Peyer's patch (tissue), 4 donors: ENCODE measurements around the gene RPL23.

ENCODE experiments used
- CTCF ChIP-seq, 6 experiments: fragments of 450-650 bp in 4 of 6; fragments of 200-600 bp in 2 of 6; sonication (generic) in 1 of 6; IDR thresholded peaks; one replicate each; pipeline ENCODE4 v1.5.1; 2017 to 2019; ENCODE audit warnings: antibody characterized with exemption in 6 of 6, mild to moderate bottlenecking in 3 of 6, moderate library complexity in 1 of 6
- POLR2A ChIP-seq, 2 donors: fragments of 450-650 bp; IDR thresholded peaks; one replicate each; pipeline ENCODE4 v1.5.1; 2017; ENCODE audit warnings: antibody characterized with exemption in 2 of 2, mild to moderate bottlenecking in 2 of 2, moderate library complexity in 2 of 2

GRCh38 chr17:38871247-38872015 is 17.9 kb upstream of the RPL23 start:
- TF ChIP-seq CTCF (IDR thresholded peaks at IDR 0.05), result peak in 2 of 6 experiments; percentile 22 to 48
- TF ChIP-seq POLR2A (IDR thresholded peaks at IDR 0.05), result peak; percentile 90 to 93
